ENCODE data around the gene MEF2C.

- no peak for TF ChIP-seq POLR2A (IDR thresholded peaks at IDR 0.05)
- TF ChIP-seq CTCF (IDR thresholded peaks at IDR 0.05), result no peak
Measured at GRCh38 chr5:88677376-88677895, 205.5 kb downstream of the MEF2C start.
